ENCODE results near the gene RIMBP2. TPM values are rescaled to one million over a fixed set of nuclear protein-coding genes. Genes with fewer than 3 reads are reported as not detected.

Gene RIMBP2
- total RNA-seq, 1 donor from 2014 or later = not detected

DNA sequence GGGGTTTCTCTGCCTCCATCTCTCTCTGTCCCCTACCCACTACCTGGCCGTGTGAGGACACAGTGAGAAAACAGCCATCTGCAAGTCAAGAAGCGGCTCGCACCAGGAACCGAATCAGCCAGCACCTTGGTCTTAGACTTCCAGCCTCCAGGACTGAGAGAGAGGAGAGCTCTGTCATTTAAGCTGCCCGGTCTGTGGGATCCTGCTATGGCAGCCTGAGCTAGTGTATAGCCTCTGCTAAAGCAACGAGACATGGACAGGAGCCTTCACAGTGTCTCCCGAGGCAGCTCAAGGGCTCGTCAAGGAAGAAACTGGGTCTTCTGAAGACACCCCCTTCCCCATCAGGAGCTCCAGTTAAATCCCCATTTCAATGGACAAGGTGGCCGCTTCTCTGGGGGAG lies 192.9 kb downstream of the RIMBP2 start:
- Mint-ChIP-seq H3K4me1 (no peaks in the 10 kb centered on the region), H3K27ac (no peak overlapping the region), H3K27me3 (no peaks in the 10 kb centered on the region), H3K36me3 (ENCODE audit: low read depth) (no peaks in the 10 kb centered on the region), H3K9me3 (no peaks in the 10 kb centered on the region), H3K4me3 (no peak overlapping the region)
- DNase-seq = no peak
- intact Hi-C loops (cut with micrococcal nuclease) = no loop called here

- no peaks in the 10 kb centered on the region for H3K36me3 Mint-ChIP-seq (ENCODE audit: low read depth)
- H3K27ac Mint-ChIP-seq = no peak overlapping the region
- H3K27me3 Mint-ChIP-seq = no peaks in the 10 kb centered on the region
- H3K4me3 Mint-ChIP-seq = no peak overlapping the region
- intact Hi-C loops (cut with micrococcal nuclease) = no loop called here
- no peaks in the 10 kb centered on the region for H3K4me1 Mint-ChIP-seq
- H3K9me3 Mint-ChIP-seq = no peaks in the 10 kb centered on the region
- no peak for DNase-seq
Measured at GRCh38 chr12:130522244-130522834, 193.8 kb downstream of the RIMBP2 start.

GRCh38 chr12:130521375-130522124 lies 194.5 kb downstream of the RIMBP2 start:
- no peaks in the 10 kb centered on the region for H3K4me1 Mint-ChIP-seq
- no peak overlapping the region for H3K4me3 Mint-ChIP-seq
- no peaks in the 10 kb centered on the region for H3K9me3 Mint-ChIP-seq
- H3K27me3 Mint-ChIP-seq = no peaks in the 10 kb centered on the region
- no peak for DNase-seq
- H3K36me3 Mint-ChIP-seq (ENCODE audit: low read depth) = no peaks in the 10 kb centered on the region
- intact Hi-C loops (cut with micrococcal nuclease) = no loop called here
- H3K27ac Mint-ChIP-seq = no peak overlapping the region

DNA sequence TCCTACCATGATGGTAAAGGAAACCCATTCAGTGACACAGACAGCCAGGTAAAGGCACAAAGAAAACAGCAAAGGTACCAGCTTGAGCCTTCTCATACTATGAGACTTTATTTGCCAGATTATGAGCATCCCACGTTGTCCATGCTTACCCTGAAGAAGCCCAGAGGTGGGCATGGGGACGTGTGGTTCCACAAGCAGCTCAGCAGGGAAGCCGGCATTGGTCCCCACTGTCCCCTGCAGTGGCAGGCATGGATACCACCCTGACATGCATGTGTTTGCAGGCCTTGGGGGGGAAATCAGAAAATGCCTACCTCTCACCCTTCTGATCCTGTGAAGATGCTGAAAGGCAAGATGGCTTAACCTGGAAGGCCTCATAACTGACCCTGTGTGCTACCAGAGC lies 195.3 kb downstream of the RIMBP2 start:
- Mint-ChIP-seq H3K4me1 (no peaks in the 10 kb centered on the region), H3K9me3 (no peaks in the 10 kb centered on the region), H3K27me3 (no peaks in the 10 kb centered on the region), H3K27ac (no peak overlapping the region), H3K36me3 (ENCODE audit: low read depth) (no peaks in the 10 kb centered on the region), H3K4me3 (no peak overlapping the region)
- no peak for DNase-seq
- intact Hi-C loops (cut with micrococcal nuclease) = no loop called here

GRCh38 chr12:130517588-130517987 lies 198.5 kb downstream of the RIMBP2 start:
- DNase-seq = no peak
- Mint-ChIP-seq H3K27me3 (no peaks in the 10 kb centered on the region), H3K27ac (no peak overlapping the region), H3K4me3 (no peak overlapping the region), H3K9me3 (no peaks in the 10 kb centered on the region), H3K36me3 (ENCODE audit: low read depth) (no peaks in the 10 kb centered on the region), H3K4me1 (no peaks in the 10 kb centered on the region)
- intact Hi-C loops (cut with micrococcal nuclease) = no loop called here

- intact Hi-C loops (cut with micrococcal nuclease) = no loop called here
- Mint-ChIP-seq H3K9me3 (no peaks in the 10 kb centered on the region), H3K4me1 (no peaks in the 10 kb centered on the region), H3K4me3 (no peak overlapping the region), H3K27me3 (no peaks in the 10 kb centered on the region), H3K36me3 (ENCODE audit: low read depth) (no peaks in the 10 kb centered on the region), H3K27ac (no peak overlapping the region)
- DNase-seq = no peak
Measured at GRCh38 chr12:130514149-130514551, 201.9 kb downstream of the RIMBP2 start.

- intact Hi-C loops (cut with micrococcal nuclease) = no loop called here
- no peak overlapping the region for H3K27ac Mint-ChIP-seq
- DNase-seq = no peak
- no peaks in the 10 kb centered on the region for H3K36me3 Mint-ChIP-seq (ENCODE audit: low read depth)
- no peak overlapping the region for H3K4me3 Mint-ChIP-seq
- H3K27me3 Mint-ChIP-seq = no peaks in the 10 kb centered on the region
- H3K4me1 Mint-ChIP-seq = no peaks in the 10 kb centered on the region
- H3K9me3 Mint-ChIP-seq = no peaks in the 10 kb centered on the region
Measured at GRCh38 chr12:130513556-130513955, 202.5 kb downstream of the RIMBP2 start.

- DNase-seq = no peak
- Mint-ChIP-seq H3K27me3 (no peaks in the 10 kb centered on the region), H3K4me3 (no peak overlapping the region), H3K9me3 (no peaks in the 10 kb centered on the region), H3K36me3 (ENCODE audit: low read depth) (no peaks in the 10 kb centered on the region), H3K4me1 (no peaks in the 10 kb centered on the region), H3K27ac (no peak overlapping the region)
- intact Hi-C loops (cut with micrococcal nuclease) = no loop called here
Measured at GRCh38 chr12:130511285-130511684, 204.8 kb downstream of the RIMBP2 start.

DNA sequence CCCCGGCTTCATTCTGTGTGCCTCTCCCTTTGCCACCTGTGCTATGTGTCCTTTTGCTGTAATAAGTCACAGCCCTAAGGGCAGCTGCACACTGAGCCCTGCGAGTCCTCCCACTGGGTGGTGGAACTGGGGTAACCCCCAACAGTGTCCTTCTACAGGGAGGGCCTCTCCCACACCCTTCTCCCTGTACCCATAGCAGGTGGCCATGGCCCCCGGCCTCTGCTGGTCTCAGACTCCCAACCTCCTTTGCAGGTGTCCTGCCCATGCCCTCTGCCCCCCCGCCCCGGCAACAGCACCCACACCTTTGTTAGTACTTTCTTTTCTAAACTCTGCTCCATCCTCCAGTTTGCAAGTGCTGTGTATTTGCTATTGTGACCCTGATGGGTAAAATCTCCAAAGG lies 206.6 kb downstream of the RIMBP2 start:
- Mint-ChIP-seq H3K36me3 (ENCODE audit: low read depth) (no peaks in the 10 kb centered on the region), H3K27ac (no peak overlapping the region), H3K4me3 (no peak overlapping the region), H3K4me1 (no peaks in the 10 kb centered on the region), H3K9me3 (no peaks in the 10 kb centered on the region), H3K27me3 (no peaks in the 10 kb centered on the region)
- no peak for DNase-seq
- intact Hi-C loops (cut with micrococcal nuclease) = no loop called here

- intact Hi-C loops (cut with micrococcal nuclease) = no loop called here
- Mint-ChIP-seq H3K27me3 (no peaks in the 10 kb centered on the region), H3K36me3 (ENCODE audit: low read depth) (no peaks in the 10 kb centered on the region), H3K27ac (no peak overlapping the region), H3K4me1 (no peaks in the 10 kb centered on the region), H3K9me3 (no peaks in the 10 kb centered on the region), H3K4me3 (no peak overlapping the region)
- no peak for DNase-seq
Measured at GRCh38 chr12:130508847-130509246, 207.3 kb downstream of the RIMBP2 start.

GRCh38 chr12:130508318-130508717 lies 207.8 kb downstream of the RIMBP2 start:
- no peak overlapping the region for H3K27ac Mint-ChIP-seq
- H3K9me3 Mint-ChIP-seq = no peaks in the 10 kb centered on the region
- no peaks in the 10 kb centered on the region for H3K36me3 Mint-ChIP-seq (ENCODE audit: low read depth)
- intact Hi-C loops (cut with micrococcal nuclease) = no loop called here
- H3K27me3 Mint-ChIP-seq = no peaks in the 10 kb centered on the region
- no peak for DNase-seq
- H3K4me3 Mint-ChIP-seq = no peak overlapping the region
- H3K4me1 Mint-ChIP-seq = no peaks in the 10 kb centered on the region

DNA sequence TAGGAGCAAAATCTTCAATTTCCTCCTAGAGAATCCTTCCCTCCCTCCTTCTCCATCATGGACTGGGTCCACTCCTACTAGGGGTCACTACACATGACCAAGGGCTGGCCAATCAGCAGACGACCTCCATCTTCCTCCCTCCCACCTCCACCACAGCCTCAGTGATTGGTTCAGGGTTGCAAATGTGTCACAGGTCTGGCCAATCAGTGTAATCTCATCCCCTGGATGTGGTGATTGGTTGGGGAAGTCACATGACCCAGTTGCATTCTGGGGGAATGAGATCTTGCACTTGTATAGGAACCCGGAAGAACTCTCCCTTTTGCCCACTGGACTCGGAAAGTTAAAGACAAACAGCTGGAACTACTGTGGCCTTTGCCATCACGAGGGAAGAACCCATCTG lies 209.3 kb downstream of the RIMBP2 start:
- H3K4me1 Mint-ChIP-seq = no peaks in the 10 kb centered on the region
- no peak overlapping the region for H3K4me3 Mint-ChIP-seq
- no peaks in the 10 kb centered on the region for H3K9me3 Mint-ChIP-seq
- no peaks in the 10 kb centered on the region for H3K27me3 Mint-ChIP-seq
- intact Hi-C loops (cut with micrococcal nuclease) = no loop called here
- no peak overlapping the region for H3K27ac Mint-ChIP-seq
- no peaks in the 10 kb centered on the region for H3K36me3 Mint-ChIP-seq (ENCODE audit: low read depth)
- no peak for DNase-seq

DNA sequence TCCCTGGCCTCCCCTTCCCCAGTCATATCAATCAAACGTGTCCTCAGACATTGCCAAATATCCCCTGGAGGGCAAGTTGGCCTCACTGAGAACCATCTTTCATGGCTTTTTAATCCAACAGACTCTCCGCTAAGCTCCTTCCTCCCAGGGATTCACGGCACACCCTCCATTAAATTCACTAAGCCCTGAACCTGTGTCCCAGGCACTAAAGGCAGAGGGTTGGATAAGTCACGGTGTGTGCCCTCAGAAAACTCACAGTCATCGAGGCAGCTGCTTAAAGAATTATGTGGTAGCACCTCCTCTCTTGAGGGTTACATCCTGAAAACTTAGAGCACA lies 211.3 kb downstream of the RIMBP2 start:
- Mint-ChIP-seq H3K9me3 (peaks cover under 1% of the 10 kb centered on the region), H3K36me3 (ENCODE audit: low read depth) (no peaks in the 10 kb centered on the region), H3K4me3 (no peak overlapping the region), H3K27ac (no peak overlapping the region), H3K27me3 (no peaks in the 10 kb centered on the region), H3K4me1 (no peaks in the 10 kb centered on the region)
- no peak for DNase-seq
- intact Hi-C loops (cut with micrococcal nuclease) = no loop called here

- intact Hi-C loops (cut with micrococcal nuclease) = no loop called here
- Mint-ChIP-seq H3K9me3 (peaks cover 5% of the 10 kb centered on the region), H3K27me3 (no peaks in the 10 kb centered on the region), H3K27ac (no peak overlapping the region), H3K4me1 (no peaks in the 10 kb centered on the region), H3K4me3 (no peak overlapping the region), H3K36me3 (ENCODE audit: low read depth) (no peaks in the 10 kb centered on the region)
- no peak for DNase-seq
Measured at GRCh38 chr12:130504110-130504839, 211.8 kb downstream of the RIMBP2 start.
